HepG2 (cell line): ENCODE data around the gene PFDN5. TPM values are rescaled to one million over a fixed set of nuclear protein-coding genes. Genes with fewer than 3 reads are reported as not detected.

Experiments
- DR1 ChIP-seq: sonication (generic); formaldehyde crosslinking; IDR thresholded peaks from 2 replicates; pipeline ENCODE4 v1.8.0; 2021; ENCODE audit warnings: mild to moderate bottlenecking, missing genetic modification reagents, inconsistent platforms
- HOXA5 ChIP-seq: sonication (generic); formaldehyde crosslinking; IDR thresholded peaks from 2 replicates; pipeline ENCODE4 v1.4.0; 2020; ENCODE audit warnings: missing genetic modification reagents
- IRF2 ChIP-seq: IDR thresholded peaks from 2 replicates; pipeline ENCODE4 v1.6.1; 2018; ENCODE audit warnings: missing genetic modification reagents, missing compliant biosample characterization
- KDM2A ChIP-seq: sonication (generic); formaldehyde crosslinking; IDR thresholded peaks from 2 replicates; pipeline ENCODE4 v1.4.0; 2020; ENCODE audit warnings: low read depth, missing genetic modification reagents, borderline replicate concordance
- LCORL ChIP-seq, 2 experiments: fragments of 450-650 bp in 1 of 2; sonication (generic) in 1 of 2; formaldehyde crosslinking in 1 of 2; IDR thresholded peaks; 2 replicates each; pipeline versions ENCODE4 v1.5.0 to v1.6.1; 2017 to 2020; ENCODE audit warnings: antibody characterized with exemption in 1 of 2, missing genetic modification reagents in 1 of 2
- MATR3 ChIP-seq: sonication (generic); formaldehyde crosslinking; IDR thresholded peaks from 2 replicates; pipeline ENCODE4 v1.4.0; 2020; ENCODE audit warnings: missing genetic modification reagents
- MED1 ChIP-seq: sonication (generic); formaldehyde crosslinking; IDR thresholded peaks from 2 replicates; pipeline ENCODE4 v1.4.0; 2020; ENCODE audit warnings: missing genetic modification reagents
- MEF2D ChIP-seq: sonication (generic); formaldehyde crosslinking; IDR thresholded peaks from 2 replicates; pipeline ENCODE4 v1.5.1; 2020; ENCODE audit warnings: mild to moderate bottlenecking, missing genetic modification reagents
- NR2F6 ChIP-seq, 2 experiments: IDR thresholded peaks; 2 replicates each; pipeline ENCODE4 v1.6.1; 2016; ENCODE audit warnings: antibody characterized with exemption in 1 of 2, mild to moderate bottlenecking in 1 of 2
- ZNF121 ChIP-seq: sonication (generic); formaldehyde crosslinking; IDR thresholded peaks from 2 replicates; pipeline ENCODE4 v1.5.0; 2020; ENCODE audit warnings: mild to moderate bottlenecking, missing genetic modification reagents
- ZNF430 ChIP-seq: sonication (generic); formaldehyde crosslinking; IDR thresholded peaks from 2 replicates; pipeline ENCODE4 v1.9.0; 2021; ENCODE audit warnings: mild to moderate bottlenecking, missing genetic modification reagents
- ZNF441 ChIP-seq: sonication (generic); formaldehyde crosslinking; IDR thresholded peaks from 2 replicates; pipeline ENCODE4 v1.7.0; 2021; ENCODE audit warnings: missing genetic modification reagents, borderline replicate concordance
- ZNF891 ChIP-seq: sonication (generic); formaldehyde crosslinking; IDR thresholded peaks from 2 replicates; pipeline ENCODE4 v1.5.0; 2020; ENCODE audit warnings: mild to moderate bottlenecking, missing genetic modification reagents
- polyA plus RNA-seq, 8 experiments: library from polyadenylated mRNA; depleted of rRNA in 3 of 8; stranded (reverse) in 7 of 8; unstranded in 1 of 8; fragments of >200 nt; fragmentation: Illumina TruSeq in 4 of 8; extraction: Trizol in 4 of 8; gene quantifications; 2 replicates each; pipeline versions ENCODE4 v1.2.1 to v1.2.3, GENCODE V29; 2011 to 2016; ENCODE audit warnings: low read depth in 4 of 8, missing spikeins in 1 of 8, mixed read lengths in 1 of 8; ENCODE audit not compliant: insufficient read depth in 1 of 8
- total RNA-seq, 5 experiments: library from RNA; depleted of rRNA; stranded (reverse); fragments of >200 nt; fragmentation: Illumina TruSeq; extraction: Trizol; gene quantifications; 2 replicates each; pipeline ENCODE4 v1.2.3, GENCODE V29; 2016; ENCODE audit warnings: low read depth in 1 of 5
- TF ChIP-seq, protein P1 (sequence below): sonication (generic); formaldehyde crosslinking; IDR thresholded peaks from 2 replicates; pipeline ENCODE4 v1.8.0; 2022; ENCODE audit warnings: low read depth, missing genetic modification reagents
- TF ChIP-seq, protein P2 (sequence below): sonication (generic); formaldehyde crosslinking; IDR thresholded peaks from 2 replicates; pipeline ENCODE4 v1.9.0; 2021; ENCODE audit warnings: mild to moderate bottlenecking, missing genetic modification reagents
- TF ChIP-seq, protein P3 (sequence below): sonication (generic); formaldehyde crosslinking; IDR thresholded peaks from 2 replicates; pipeline ENCODE4 v1.5.0; 2020; ENCODE audit warnings: mild to moderate bottlenecking, missing genetic modification reagents
- TF ChIP-seq, protein P4 (sequence below): sonication (generic); formaldehyde crosslinking; IDR thresholded peaks from 2 replicates; pipeline ENCODE4 v1.4.0; 2020; ENCODE audit warnings: missing genetic modification reagents
- TF ChIP-seq, protein P5 (sequence below): sonication (generic); formaldehyde crosslinking; IDR thresholded peaks from 2 replicates; pipeline ENCODE4 v1.8.0; 2023; ENCODE audit warnings: mild to moderate bottlenecking, missing genetic modification reagents

PFDN5 gene
- total and polyA plus RNA-seq, 2 of the 13 experiments (the other 11 are each of a cell fraction or from before 2014, with no cell fraction given): 449 to 462 TPM

DNA sequence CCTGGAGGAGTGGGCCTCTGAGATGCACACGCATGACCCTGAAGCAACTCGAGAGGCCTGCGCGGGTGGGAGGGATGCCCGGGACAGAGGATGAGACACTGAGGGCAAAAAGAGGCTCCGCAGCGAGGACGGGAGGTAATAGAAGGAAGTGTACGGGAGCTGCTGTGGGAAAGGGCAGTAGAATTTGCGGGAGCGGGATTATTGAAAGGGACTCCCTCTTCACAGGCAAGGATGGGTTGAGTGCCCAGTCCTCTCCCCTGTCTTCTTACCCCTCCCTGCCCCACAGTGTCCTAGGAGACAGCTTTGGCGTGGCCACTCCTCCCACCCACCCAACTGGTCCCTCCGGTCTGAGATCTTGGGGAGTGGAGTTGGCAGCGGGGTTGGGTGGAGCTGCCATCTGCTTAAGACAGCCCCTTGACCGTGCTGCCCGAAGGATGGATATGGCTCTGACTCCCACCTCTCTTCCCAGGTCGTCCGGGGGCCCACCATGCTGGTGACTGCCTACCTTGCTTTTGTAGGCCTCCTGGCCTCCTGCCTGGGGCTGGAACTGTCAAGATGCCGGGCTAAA lies 42.9 kb upstream of the PFDN5 start (continued):
- TF ChIP-seq, protein P1, sequence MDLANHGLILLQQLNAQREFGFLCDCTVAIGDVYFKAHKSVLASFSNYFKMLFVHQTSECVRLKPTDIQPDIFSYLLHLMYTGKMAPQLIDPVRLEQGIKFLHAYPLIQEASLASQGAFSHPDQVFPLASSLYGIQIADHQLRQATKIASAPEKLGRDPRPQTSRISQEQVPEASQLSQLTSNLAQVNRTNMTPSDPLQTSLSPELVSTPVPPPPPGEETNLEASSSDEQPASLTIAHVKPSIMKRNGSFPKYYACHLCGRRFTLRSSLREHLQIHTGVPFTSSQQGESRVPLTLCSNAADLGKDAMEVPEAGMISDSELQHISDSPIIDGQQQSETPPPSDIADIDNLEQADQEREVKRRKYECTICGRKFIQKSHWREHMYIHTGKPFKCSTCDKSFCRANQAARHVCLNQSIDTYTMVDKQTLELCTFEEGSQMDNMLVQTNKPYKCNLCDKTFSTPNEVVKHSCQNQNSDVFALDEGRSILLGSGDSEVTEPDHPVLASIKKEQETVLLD (CRISPR knock-in tag): no peak; the same call in 1 of the 2 replicates
- TF ChIP-seq MED1: peak; percentile 2; the same call in 1 of the 2 replicates
- TF ChIP-seq HOXA5 (CRISPR knock-in tag): no peak
- TF ChIP-seq, protein P2, sequence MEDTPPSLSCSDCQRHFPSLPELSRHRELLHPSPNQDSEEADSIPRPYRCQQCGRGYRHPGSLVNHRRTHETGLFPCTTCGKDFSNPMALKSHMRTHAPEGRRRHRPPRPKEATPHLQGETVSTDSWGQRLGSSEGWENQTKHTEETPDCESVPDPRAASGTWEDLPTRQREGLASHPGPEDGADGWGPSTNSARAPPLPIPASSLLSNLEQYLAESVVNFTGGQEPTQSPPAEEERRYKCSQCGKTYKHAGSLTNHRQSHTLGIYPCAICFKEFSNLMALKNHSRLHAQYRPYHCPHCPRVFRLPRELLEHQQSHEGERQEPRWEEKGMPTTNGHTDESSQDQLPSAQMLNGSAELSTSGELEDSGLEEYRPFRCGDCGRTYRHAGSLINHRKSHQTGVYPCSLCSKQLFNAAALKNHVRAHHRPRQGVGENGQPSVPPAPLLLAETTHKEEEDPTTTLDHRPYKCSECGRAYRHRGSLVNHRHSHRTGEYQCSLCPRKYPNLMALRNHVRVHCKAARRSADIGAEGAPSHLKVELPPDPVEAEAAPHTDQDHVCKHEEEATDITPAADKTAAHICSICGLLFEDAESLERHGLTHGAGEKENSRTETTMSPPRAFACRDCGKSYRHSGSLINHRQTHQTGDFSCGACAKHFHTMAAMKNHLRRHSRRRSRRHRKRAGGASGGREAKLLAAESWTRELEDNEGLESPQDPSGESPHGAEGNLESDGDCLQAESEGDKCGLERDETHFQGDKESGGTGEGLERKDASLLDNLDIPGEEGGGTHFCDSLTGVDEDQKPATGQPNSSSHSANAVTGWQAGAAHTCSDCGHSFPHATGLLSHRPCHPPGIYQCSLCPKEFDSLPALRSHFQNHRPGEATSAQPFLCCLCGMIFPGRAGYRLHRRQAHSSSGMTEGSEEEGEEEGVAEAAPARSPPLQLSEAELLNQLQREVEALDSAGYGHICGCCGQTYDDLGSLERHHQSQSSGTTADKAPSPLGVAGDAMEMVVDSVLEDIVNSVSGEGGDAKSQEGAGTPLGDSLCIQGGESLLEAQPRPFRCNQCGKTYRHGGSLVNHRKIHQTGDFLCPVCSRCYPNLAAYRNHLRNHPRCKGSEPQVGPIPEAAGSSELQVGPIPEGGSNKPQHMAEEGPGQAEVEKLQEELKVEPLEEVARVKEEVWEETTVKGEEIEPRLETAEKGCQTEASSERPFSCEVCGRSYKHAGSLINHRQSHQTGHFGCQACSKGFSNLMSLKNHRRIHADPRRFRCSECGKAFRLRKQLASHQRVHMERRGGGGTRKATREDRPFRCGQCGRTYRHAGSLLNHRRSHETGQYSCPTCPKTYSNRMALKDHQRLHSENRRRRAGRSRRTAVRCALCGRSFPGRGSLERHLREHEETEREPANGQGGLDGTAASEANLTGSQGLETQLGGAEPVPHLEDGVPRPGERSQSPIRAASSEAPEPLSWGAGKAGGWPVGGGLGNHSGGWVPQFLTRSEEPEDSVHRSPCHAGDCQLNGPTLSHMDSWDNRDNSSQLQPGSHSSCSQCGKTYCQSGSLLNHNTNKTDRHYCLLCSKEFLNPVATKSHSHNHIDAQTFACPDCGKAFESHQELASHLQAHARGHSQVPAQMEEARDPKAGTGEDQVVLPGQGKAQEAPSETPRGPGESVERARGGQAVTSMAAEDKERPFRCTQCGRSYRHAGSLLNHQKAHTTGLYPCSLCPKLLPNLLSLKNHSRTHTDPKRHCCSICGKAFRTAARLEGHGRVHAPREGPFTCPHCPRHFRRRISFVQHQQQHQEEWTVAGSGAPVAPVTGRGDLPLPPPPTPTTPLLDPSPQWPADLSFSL (CRISPR knock-in tag): no peak
- TF ChIP-seq NR2F6 (IDR thresholded peaks at IDR 0.05): no peak
- TF ChIP-seq NR2F6 (CRISPR knock-in tag; IDR thresholded peaks at IDR 0.05): no peak
- TF ChIP-seq ZNF121 (CRISPR knock-in tag): no peak
- TF ChIP-seq DR1 (CRISPR knock-in tag): 0 out of 2 replicates have a peak, but pooled peaks have one; percentile 35
- TF ChIP-seq, protein P3, sequence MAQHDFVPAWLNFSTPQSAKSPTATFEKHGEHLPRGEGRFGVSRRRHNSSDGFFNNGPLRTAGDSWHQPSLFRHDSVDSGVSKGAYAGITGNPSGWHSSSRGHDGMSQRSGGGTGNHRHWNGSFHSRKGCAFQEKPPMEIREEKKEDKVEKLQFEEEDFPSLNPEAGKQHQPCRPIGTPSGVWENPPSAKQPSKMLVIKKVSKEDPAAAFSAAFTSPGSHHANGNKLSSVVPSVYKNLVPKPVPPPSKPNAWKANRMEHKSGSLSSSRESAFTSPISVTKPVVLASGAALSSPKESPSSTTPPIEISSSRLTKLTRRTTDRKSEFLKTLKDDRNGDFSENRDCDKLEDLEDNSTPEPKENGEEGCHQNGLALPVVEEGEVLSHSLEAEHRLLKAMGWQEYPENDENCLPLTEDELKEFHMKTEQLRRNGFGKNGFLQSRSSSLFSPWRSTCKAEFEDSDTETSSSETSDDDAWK (CRISPR knock-in tag): no peak
- TF ChIP-seq, protein P4, sequence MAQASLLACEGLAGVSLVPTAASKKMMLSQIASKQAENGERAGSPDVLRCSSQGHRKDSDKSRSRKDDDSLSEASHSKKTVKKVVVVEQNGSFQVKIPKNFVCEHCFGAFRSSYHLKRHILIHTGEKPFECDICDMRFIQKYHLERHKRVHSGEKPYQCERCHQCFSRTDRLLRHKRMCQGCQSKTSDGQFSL (CRISPR knock-in tag): no peak
- no peak for TF ChIP-seq IRF2
- TF ChIP-seq, protein P5, sequence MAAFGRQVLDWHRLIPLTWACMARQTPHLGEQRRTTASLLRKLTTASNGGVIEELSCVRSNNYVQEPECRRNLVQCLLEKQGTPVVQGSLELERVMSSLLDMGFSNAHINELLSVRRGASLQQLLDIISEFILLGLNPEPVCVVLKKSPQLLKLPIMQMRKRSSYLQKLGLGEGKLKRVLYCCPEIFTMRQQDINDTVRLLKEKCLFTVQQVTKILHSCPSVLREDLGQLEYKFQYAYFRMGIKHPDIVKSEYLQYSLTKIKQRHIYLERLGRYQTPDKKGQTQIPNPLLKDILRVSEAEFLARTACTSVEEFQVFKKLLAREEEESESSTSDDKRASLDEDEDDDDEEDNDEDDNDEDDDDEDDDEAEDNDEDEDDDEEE (CRISPR knock-in tag): no peak
- no peak for TF ChIP-seq MEF2D (CRISPR knock-in tag)
- no peak; the same call in 1 of the 2 replicates for TF ChIP-seq ZNF430 (CRISPR knock-in tag)
- no peak for TF ChIP-seq ZNF891
- TF ChIP-seq LCORL (IDR thresholded peaks at IDR 0.05): no peak
- no peak for TF ChIP-seq LCORL (CRISPR knock-in tag; IDR thresholded peaks at IDR 0.05)
- no peak for TF ChIP-seq ZNF441 (CRISPR knock-in tag)
- no peak for TF ChIP-seq KDM2A (CRISPR knock-in tag)
- TF ChIP-seq MATR3 (CRISPR knock-in tag): no peak
